Keratinocyte (primary cell): ENCODE data around the gene ATP6V0B. TPM values are rescaled to one million over a fixed set of nuclear protein-coding genes. Genes with fewer than 3 reads are reported as not detected.

ENCODE experiments used
- DNase-seq: peaks from one replicate; pipeline ENCODE4 v3.0.0-alpha.2; 2011; ENCODE audit warnings: low read depth, missing footprints, low spot score
- FAIRE-seq: peaks from 2 replicates; lab custom pipeline; 2011; peaks lifted over from hg19 to GRCh38; lab: Jason Lieb, UNC
- H2AFZ ChIP-seq: 2 replicates; pipeline ENCODE4 v1.6.0; 2012; ENCODE audit warnings: low read length, control low read depth, inconsistent platforms; ENCODE audit not compliant: control insufficient read depth
- H3K27ac ChIP-seq: 2 replicates; pipeline ENCODE4 v1.5.1; 2011; ENCODE audit warnings: low read length; ENCODE audit not compliant: control insufficient read depth, insufficient read depth
- H3K27me3 ChIP-seq: 3 replicates; pipeline ENCODE4 v1.6.0; 2011; ENCODE audit warnings: low read length; ENCODE audit not compliant: control insufficient read depth, insufficient read depth; ENCODE audit errors: extremely low read depth
- H3K36me3 ChIP-seq, 2 experiments: 2 replicates in 1 of 2; 3 replicates in 1 of 2; pipeline ENCODE4 v1.5.1; 2011; ENCODE audit warnings: low read length in 2 of 2, mild to moderate bottlenecking in 1 of 2; ENCODE audit not compliant: control insufficient read depth in 2 of 2, insufficient read depth in 2 of 2; ENCODE audit errors: extremely low read depth in 1 of 2
- H3K4me1 ChIP-seq: 3 replicates; pipeline ENCODE4 v1.5.1; 2011; ENCODE audit warnings: low read length; ENCODE audit not compliant: control insufficient read depth, insufficient read depth; ENCODE audit errors: extremely low read depth
- H3K4me2 ChIP-seq: 3 replicates; pipeline ENCODE4 v1.6.0; 2011; ENCODE audit warnings: low read depth, low read length; ENCODE audit not compliant: control insufficient read depth, insufficient read depth; ENCODE audit errors: extremely low read depth
- H3K4me3 ChIP-seq, 3 experiments: fragments of 200-600 bp in 1 of 3; sonication (generic) in 1 of 3; 2 replicates in 2 of 3; 3 replicates in 1 of 3; pipeline ENCODE4 v1.5.1; 2011 to 2016; ENCODE audit warnings: low read length in 3 of 3, mild to moderate bottlenecking in 3 of 3, control low read depth in 2 of 3, inconsistent platforms in 1 of 3, low read depth in 1 of 3, mixed read lengths in 1 of 3, mixed run types in 1 of 3, moderate library complexity in 1 of 3; ENCODE audit not compliant: control insufficient read depth in 2 of 3, insufficient read depth in 2 of 3; ENCODE audit errors: extremely low read depth in 1 of 3
- H3K79me2 ChIP-seq: 2 replicates; pipeline ENCODE4 v1.6.0; 2012; ENCODE audit warnings: low read length; ENCODE audit not compliant: control insufficient read depth, insufficient read depth
- H3K9ac ChIP-seq: 3 replicates; pipeline ENCODE4 v1.6.0; 2011; ENCODE audit warnings: low read length; ENCODE audit not compliant: control insufficient read depth, insufficient read depth; ENCODE audit errors: extremely low read depth
- H3K9me1 ChIP-seq: 3 replicates; pipeline ENCODE4 v1.6.0; 2011; ENCODE audit warnings: low read length; ENCODE audit not compliant: control insufficient read depth, insufficient read depth; ENCODE audit errors: extremely low read depth
- H3K9me3 ChIP-seq: 2 replicates; pipeline ENCODE4 v1.5.1; 2012; ENCODE audit warnings: low read depth, low read length; ENCODE audit not compliant: control insufficient read depth
- H4K20me1 ChIP-seq: 3 replicates; pipeline ENCODE4 v1.6.0; 2011; ENCODE audit warnings: low read length; ENCODE audit not compliant: control insufficient read depth, insufficient read depth; ENCODE audit errors: extremely low read depth
- EZH2 ChIP-seq: IDR thresholded peaks from one replicate; pipeline ENCODE4 v1.6.1; 2012; ENCODE audit warnings: inconsistent platforms, mild to moderate bottlenecking, low read length, moderate library complexity
- dilution Hi-C: fragments of 300-500 bp; cut with MboI; formaldehyde crosslinking; loops from one replicate; pipeline ENCODE4 v1.7.0; 2020; ENCODE audit warnings: low sequenced_read_pairs; ENCODE audit not compliant: extremely low pct_ligation_motif_present
- polyA plus RNA-seq, 5 experiments: library from polyadenylated mRNA; depleted of rRNA in 3 of 5; stranded (reverse) in 3 of 5; stranded (forward) in 1 of 5; unstranded in 1 of 5; fragments of >200 nt; gene quantifications; 1 replicate in 1 of 5; 2 replicates in 3 of 5; 3 replicates in 1 of 5; pipeline versions ENCODE4 v1.2.1 to v1.2.3, GENCODE V29; 2011 to 2012; ENCODE audit warnings: missing spikeins in 2 of 5, low read depth in 1 of 5, low replicate concordance in 1 of 5
- TF ChIP-seq, protein P1 (sequence below), 3 experiments: IDR thresholded peaks in 1 of 3; conservative IDR thresholded peaks in 1 of 3; optimal IDR thresholded peaks in 1 of 3; 2 replicates in 2 of 3; 3 replicates in 1 of 3; pipeline versions ENCODE3 to v1.5.1; 2011; ENCODE audit warnings: low read length in 3 of 3, mild to moderate bottlenecking in 3 of 3, moderate library complexity in 2 of 3, control low read depth in 1 of 3, inconsistent platforms in 1 of 3; ENCODE audit not compliant: insufficient read depth in 2 of 3; ENCODE audit errors: extremely low read depth in 1 of 3

The ATP6V0B gene
- polyA plus RNA-seq, 1 donor (not counting 4 experiments of a cell fraction or from before 2014, with no cell fraction given) = 195 TPM

- H2AFZ ChIP-seq = no peak overlapping the region
- H3K9me3 ChIP-seq = no peaks in the 10 kb centered on the region
- DNase-seq = no peak
- H3K79me2 ChIP-seq = no peaks in the 10 kb centered on the region
- FAIRE-seq = no peak
- no peaks in the 10 kb centered on the region for H3K27me3 ChIP-seq
- H3K4me2 ChIP-seq = no peak overlapping the region
- H3K4me1 ChIP-seq = no peaks in the 10 kb centered on the region
- dilution Hi-C loops = no loop called here
- no peak overlapping the region for H3K4me3 ChIP-seq
- H3K36me3 ChIP-seq = peaks cover 1 to 7% of the 10 kb centered on the region in 2 experiments
- no peaks in the 10 kb centered on the region for H4K20me1 ChIP-seq
- H3K9me1 ChIP-seq = no peaks in the 10 kb centered on the region
- no peak overlapping the region for H3K9ac ChIP-seq
- no peak for TF ChIP-seq EZH2
- TF ChIP-seq, protein P1, sequence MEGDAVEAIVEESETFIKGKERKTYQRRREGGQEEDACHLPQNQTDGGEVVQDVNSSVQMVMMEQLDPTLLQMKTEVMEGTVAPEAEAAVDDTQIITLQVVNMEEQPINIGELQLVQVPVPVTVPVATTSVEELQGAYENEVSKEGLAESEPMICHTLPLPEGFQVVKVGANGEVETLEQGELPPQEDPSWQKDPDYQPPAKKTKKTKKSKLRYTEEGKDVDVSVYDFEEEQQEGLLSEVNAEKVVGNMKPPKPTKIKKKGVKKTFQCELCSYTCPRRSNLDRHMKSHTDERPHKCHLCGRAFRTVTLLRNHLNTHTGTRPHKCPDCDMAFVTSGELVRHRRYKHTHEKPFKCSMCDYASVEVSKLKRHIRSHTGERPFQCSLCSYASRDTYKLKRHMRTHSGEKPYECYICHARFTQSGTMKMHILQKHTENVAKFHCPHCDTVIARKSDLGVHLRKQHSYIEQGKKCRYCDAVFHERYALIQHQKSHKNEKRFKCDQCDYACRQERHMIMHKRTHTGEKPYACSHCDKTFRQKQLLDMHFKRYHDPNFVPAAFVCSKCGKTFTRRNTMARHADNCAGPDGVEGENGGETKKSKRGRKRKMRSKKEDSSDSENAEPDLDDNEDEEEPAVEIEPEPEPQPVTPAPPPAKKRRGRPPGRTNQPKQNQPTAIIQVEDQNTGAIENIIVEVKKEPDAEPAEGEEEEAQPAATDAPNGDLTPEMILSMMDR (optimal IDR thresholded peaks at IDR 0.05 in 1 of 3, IDR thresholded peaks at IDR 0.05 in 1 of 3, conservative IDR thresholded peaks at IDR 0.05 in 1 of 3; ENCODE audit: extremely low read depth in 1 of 3, insufficient read depth in 2 of 3, low read length in 3 of 3) = no peak
- H3K27ac ChIP-seq = no peak overlapping the region
Measured at GRCh38 chr1:44002165-44002564, 27.4 kb downstream of the ATP6V0B start.

- dilution Hi-C loops = no loop called here
- Histone ChIP-seq H3K36me3 (peaks cover 1 to 8% of the 10 kb centered on the region in 2 experiments), H3K4me1 (no peaks in the 10 kb centered on the region), H3K9me3 (no peaks in the 10 kb centered on the region), H3K9ac (no peak overlapping the region), H3K4me3 (no peak overlapping the region), H4K20me1 (no peaks in the 10 kb centered on the region), H3K79me2 (no peaks in the 10 kb centered on the region), H2AFZ (no peak overlapping the region), H3K27ac (no peak overlapping the region), H3K4me2 (no peak overlapping the region), H3K27me3 (no peaks in the 10 kb centered on the region), H3K9me1 (no peaks in the 10 kb centered on the region)
- TF ChIP-seq EZH2 = no peak
- TF ChIP-seq, protein P1 (optimal IDR thresholded peaks at IDR 0.05 in 1 of 3, IDR thresholded peaks at IDR 0.05 in 1 of 3, conservative IDR thresholded peaks at IDR 0.05 in 1 of 3; ENCODE audit: extremely low read depth in 1 of 3, insufficient read depth in 2 of 3, low read length in 3 of 3) = peak in 2 of 3 experiments; percentile 17 to 21
- FAIRE-seq (no peak), DNase-seq (no peak)
Measured at GRCh38 chr1:44002606-44003157, 27.9 kb downstream of the ATP6V0B start.
